ENCODE data around the gene FN1.

The FN1 gene

GRCh38 chr2:215390550-215390913 lies 45.3 kb downstream of the FN1 start:
- peaks cover 28 to 74% of the 10 kb centered on the region in 2 experiments for H3K36me3 ChIP-seq (ENCODE audit: control insufficient read depth in 2 of 2, insufficient read depth in 1 of 2, low read length in 2 of 2)
- ChIA-PET POLR2A (no interaction called here), CTCF (interaction anchor here (1.1 kb wide), 1 partner anchor 530 kb away, joined by 4 read pairs; no protein-coding TSS in a partner anchor)
- no peaks in the 10 kb centered on the region for H3K4me1 ChIP-seq (ENCODE audit: control insufficient read depth, insufficient read depth, low read length)
- no peak overlapping the region for H3K27ac ChIP-seq (ENCODE audit: extremely low read depth, low read depth, low read length)
- TF ChIP-seq ZNF785 (tag by site-specific recombination; IDR thresholded peaks at IDR 0.05), result no peak
- TF ChIP-seq ZNF175 (tag by site-specific recombination; IDR thresholded peaks at IDR 0.05), result no peak
- no peak for TF ChIP-seq GLI4 (tag by site-specific recombination; IDR thresholded peaks at IDR 0.05)
- TF ChIP-seq KLF8 (tag by site-specific recombination; IDR thresholded peaks at IDR 0.05), result no peak
- TF ChIP-seq ZNF626 (tag by site-specific recombination; IDR thresholded peaks at IDR 0.05), result no peak
- TF ChIP-seq ZNF747 (tag by site-specific recombination; IDR thresholded peaks at IDR 0.05), result no peak
- TF ChIP-seq ZSCAN16 (tag by site-specific recombination; IDR thresholded peaks at IDR 0.05), result no peak
- TF ChIP-seq GLI2 (tag by site-specific recombination; IDR thresholded peaks at IDR 0.05; ENCODE audit: borderline replicate concordance, low read depth), result no peak
- no peak for TF ChIP-seq ZNF544 (tag by site-specific recombination; IDR thresholded peaks at IDR 0.05)
- no peaks in the 10 kb centered on the region for H3K9me3 ChIP-seq (ENCODE audit: control insufficient read depth, insufficient read depth, low read depth, low read length)
- H3K4me3 ChIP-seq (ENCODE audit: low read depth, low read length), result no peak overlapping the region

- H3K27ac ChIP-seq (ENCODE audit: extremely low read depth, low read depth, low read length), result no peak overlapping the region
- no peaks in the 10 kb centered on the region for H3K4me1 ChIP-seq (ENCODE audit: control insufficient read depth, insufficient read depth, low read length)
- no peaks in the 10 kb centered on the region for H3K9me3 ChIP-seq (ENCODE audit: control insufficient read depth, insufficient read depth, low read depth, low read length)
- H3K36me3 ChIP-seq (ENCODE audit: control insufficient read depth in 2 of 2, insufficient read depth in 1 of 2, low read length in 2 of 2), result peaks cover 24 to 74% of the 10 kb centered on the region in 2 experiments
- TF ChIP-seq ZNF776 (tag by site-specific recombination; IDR thresholded peaks at IDR 0.05; ENCODE audit: borderline replicate concordance), result no peak
- TF ChIP-seq SP7 (tag by site-specific recombination; IDR thresholded peaks at IDR 0.05), result no peak
- no peak for TF ChIP-seq ZNF529 (tag by site-specific recombination; IDR thresholded peaks at IDR 0.05; ENCODE audit: insufficient replicate concordance)
- TF ChIP-seq ZNF394 (tag by site-specific recombination; IDR thresholded peaks at IDR 0.05; ENCODE audit: borderline replicate concordance), result no peak
- TF ChIP-seq ZNF549 (tag by site-specific recombination; IDR thresholded peaks at IDR 0.05), result no peak
- TF ChIP-seq ZNF133 (tag by site-specific recombination; IDR thresholded peaks at IDR 0.05), result no peak
- no peak for TF ChIP-seq BCL6B (tag by site-specific recombination; IDR thresholded peaks at IDR 0.05)
- TF ChIP-seq ZSCAN5A (tag by site-specific recombination; IDR thresholded peaks at IDR 0.05), result no peak
- H3K4me3 ChIP-seq (ENCODE audit: low read depth, low read length), result no peak overlapping the region
- POLR2A ChIA-PET, result no interaction called here
- CTCF ChIA-PET, result no interaction called here
Observed at GRCh38 chr2:215388002-215388728, 47.7 kb downstream of the FN1 start.

GRCh38 chr2:215386566-215386965 lies 49.3 kb downstream of the FN1 start:
- POLR2A ChIA-PET, result no interaction called here
- H3K27ac ChIP-seq (ENCODE audit: extremely low read depth, low read depth, low read length), result no peak overlapping the region
- H3K4me1 ChIP-seq (ENCODE audit: control insufficient read depth, insufficient read depth, low read length), result no peaks in the 10 kb centered on the region
- peaks cover 22 to 74% of the 10 kb centered on the region in 2 experiments for H3K36me3 ChIP-seq (ENCODE audit: control insufficient read depth in 2 of 2, insufficient read depth in 1 of 2, low read length in 2 of 2)
- H3K9me3 ChIP-seq (ENCODE audit: control insufficient read depth, insufficient read depth, low read depth, low read length), result no peaks in the 10 kb centered on the region
- no peak overlapping the region for H3K4me3 ChIP-seq (ENCODE audit: low read depth, low read length)
- CTCF ChIA-PET, result interaction anchor here (0.5 kb wide), 1 partner anchor 32 kb away, joined by 3 read pairs; no protein-coding TSS in a partner anchor
- TF ChIP-seq ZNF518A (tag by site-specific recombination; conservative IDR thresholded peaks at IDR 0.05; ENCODE audit: low read depth) (no peak), ZNF114 (tag by site-specific recombination; IDR thresholded peaks at IDR 0.05) (no peak), ZNF791 (tag by site-specific recombination; IDR thresholded peaks at IDR 0.05) (no peak), ZNF416 (tag by site-specific recombination; IDR thresholded peaks at IDR 0.05) (no peak), ZNF10 (tag by site-specific recombination; IDR thresholded peaks at IDR 0.05) (no peak), ZNF76 (tag by site-specific recombination; IDR thresholded peaks at IDR 0.05; ENCODE audit: borderline replicate concordance, low read depth) (no peak), ZNF707 (tag by site-specific recombination; IDR thresholded peaks at IDR 0.05) (no peak), ZNF121 (tag by site-specific recombination; IDR thresholded peaks at IDR 0.05) (no peak)
